ENCODE data around the gene DDX42.

Gene DDX42, protein sequence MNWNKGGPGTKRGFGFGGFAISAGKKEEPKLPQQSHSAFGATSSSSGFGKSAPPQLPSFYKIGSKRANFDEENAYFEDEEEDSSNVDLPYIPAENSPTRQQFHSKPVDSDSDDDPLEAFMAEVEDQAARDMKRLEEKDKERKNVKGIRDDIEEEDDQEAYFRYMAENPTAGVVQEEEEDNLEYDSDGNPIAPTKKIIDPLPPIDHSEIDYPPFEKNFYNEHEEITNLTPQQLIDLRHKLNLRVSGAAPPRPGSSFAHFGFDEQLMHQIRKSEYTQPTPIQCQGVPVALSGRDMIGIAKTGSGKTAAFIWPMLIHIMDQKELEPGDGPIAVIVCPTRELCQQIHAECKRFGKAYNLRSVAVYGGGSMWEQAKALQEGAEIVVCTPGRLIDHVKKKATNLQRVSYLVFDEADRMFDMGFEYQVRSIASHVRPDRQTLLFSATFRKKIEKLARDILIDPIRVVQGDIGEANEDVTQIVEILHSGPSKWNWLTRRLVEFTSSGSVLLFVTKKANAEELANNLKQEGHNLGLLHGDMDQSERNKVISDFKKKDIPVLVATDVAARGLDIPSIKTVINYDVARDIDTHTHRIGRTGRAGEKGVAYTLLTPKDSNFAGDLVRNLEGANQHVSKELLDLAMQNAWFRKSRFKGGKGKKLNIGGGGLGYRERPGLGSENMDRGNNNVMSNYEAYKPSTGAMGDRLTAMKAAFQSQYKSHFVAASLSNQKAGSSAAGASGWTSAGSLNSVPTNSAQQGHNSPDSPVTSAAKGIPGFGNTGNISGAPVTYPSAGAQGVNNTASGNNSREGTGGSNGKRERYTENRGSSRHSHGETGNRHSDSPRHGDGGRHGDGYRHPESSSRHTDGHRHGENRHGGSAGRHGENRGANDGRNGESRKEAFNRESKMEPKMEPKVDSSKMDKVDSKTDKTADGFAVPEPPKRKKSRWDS

DNA sequence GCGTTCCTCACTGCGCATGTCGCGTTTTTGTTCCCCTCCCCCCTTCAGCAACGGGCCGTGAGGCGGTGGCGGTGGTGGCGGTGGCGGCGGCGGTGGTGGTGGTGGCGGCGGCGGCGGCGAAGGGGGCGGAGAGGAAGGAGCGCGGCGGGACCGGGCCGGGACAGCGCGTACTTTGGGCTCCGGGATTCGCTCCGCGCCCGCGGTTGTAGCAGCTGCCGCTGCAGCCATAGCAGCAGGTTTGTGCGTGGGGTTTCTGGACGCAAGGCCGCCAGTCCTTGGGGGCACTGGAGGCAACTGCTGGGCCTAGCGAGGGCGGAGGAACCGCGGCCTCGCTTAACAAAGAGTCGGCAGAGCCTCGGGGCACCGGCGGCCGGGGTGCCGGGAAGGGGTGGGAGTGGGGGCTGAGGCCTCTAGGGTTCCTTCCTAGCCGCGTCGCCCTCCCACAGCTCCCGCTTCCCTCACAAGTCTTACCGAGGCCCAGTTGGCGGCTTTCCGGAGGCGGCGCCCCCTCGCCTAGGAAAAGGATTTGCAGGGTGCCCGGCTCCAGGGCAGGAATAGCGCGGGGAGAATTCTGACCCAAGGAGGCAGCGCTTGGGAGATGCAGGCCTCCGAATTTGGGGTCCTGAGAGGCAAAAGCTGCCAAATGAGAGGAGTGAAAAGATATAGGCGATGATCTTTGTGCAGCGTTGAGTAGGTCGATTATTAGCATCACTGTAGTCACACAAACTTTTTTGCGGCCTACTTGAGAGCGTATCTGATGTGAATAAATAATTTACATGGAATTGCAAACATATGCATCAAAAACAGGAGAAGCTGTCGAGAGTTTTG is at the start of gene DDX42:
Gene DDX42, plus strand, starts transcription at position 30 of the 828 bp plus-strand sequence. CDS start 12,880 bp downstream, outside the sequence.
- Mint-ChIP-seq H3K4me1 (peaks cover 55% of the 10 kb centered on the region), H3K27me3 (no peaks in the 10 kb centered on the region), H3K27ac (peak within 1 kb of the TSS; percentile 98), H3K4me3 (peak within 1 kb of the TSS; percentile 99), H3K9me3 (no peaks in the 10 kb centered on the region)
- no peak for DNase-seq
- peak; percentile 23 for ATAC-seq

DNA sequence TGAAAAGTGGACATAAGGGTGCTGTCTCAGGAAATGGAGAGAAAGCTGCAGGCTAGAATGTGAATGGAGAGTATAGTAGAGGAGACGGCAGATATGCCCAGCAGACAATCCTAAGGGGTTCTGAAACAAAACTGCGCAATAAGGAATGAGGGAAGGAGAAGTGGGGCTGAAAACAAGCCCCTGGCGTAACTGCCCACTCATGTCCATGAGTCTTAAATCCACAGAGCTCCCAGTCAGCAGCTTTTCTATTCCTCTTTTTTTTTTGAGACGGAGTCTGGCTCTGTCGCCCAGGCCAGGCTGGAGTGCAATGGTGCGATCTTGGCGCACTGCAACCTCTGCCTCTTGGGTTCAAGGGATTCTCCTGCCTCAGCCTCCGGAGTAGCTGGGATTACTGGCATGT is 38.3 kb upstream of the DDX42 start:
- peaks cover 18% of the 10 kb centered on the region for H3K4me1 Mint-ChIP-seq
- H3K27me3 Mint-ChIP-seq = no peaks in the 10 kb centered on the region
- no peaks in the 10 kb centered on the region for H3K9me3 Mint-ChIP-seq
- no peak overlapping the region for H3K4me3 Mint-ChIP-seq
- DNase-seq = no peak
- H3K27ac Mint-ChIP-seq = no peak overlapping the region
- ATAC-seq = no peak

DNA sequence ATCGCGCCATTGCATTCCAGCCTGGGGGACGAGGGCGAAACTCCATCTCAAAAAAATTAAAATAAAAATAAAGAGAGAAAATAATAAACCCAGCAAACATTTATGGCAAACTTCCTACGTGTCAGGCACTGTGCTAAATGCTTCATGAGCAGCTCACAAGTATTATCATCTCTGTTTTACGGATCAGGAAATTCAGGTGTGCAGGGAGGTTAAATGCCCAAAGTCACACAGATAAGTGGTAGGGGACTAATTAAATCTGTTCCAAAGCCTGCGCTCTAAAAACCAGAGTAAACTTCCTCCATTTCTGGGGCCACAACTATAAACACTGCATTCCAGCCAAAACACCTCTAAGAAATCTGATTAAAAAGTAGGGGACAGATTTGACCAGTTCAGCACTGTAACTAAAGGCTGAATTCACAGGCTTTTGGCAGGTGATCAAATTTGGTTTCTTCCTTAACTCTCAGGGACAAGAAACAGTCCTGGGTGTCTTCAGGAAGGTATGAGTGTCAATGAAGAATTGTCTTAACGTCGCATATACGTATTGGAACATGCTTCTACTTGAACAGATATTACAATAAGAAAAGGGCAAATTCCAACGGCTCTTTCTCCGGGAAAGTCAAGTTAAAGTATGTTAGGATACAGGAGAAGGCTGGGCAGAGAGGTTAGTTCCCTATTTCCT is 33.4 kb upstream of the DDX42 start:
- peaks cover 24% of the 10 kb centered on the region for H3K4me1 Mint-ChIP-seq
- peak overlapping the region; percentile 92 to 98 for H3K27ac Mint-ChIP-seq
- H3K4me3 Mint-ChIP-seq = peak overlapping the region; percentile 91 to 100
- no peaks in the 10 kb centered on the region for H3K27me3 Mint-ChIP-seq
- H3K9me3 Mint-ChIP-seq = no peaks in the 10 kb centered on the region
- no peak for ATAC-seq
- DNase-seq = no peak

DNA sequence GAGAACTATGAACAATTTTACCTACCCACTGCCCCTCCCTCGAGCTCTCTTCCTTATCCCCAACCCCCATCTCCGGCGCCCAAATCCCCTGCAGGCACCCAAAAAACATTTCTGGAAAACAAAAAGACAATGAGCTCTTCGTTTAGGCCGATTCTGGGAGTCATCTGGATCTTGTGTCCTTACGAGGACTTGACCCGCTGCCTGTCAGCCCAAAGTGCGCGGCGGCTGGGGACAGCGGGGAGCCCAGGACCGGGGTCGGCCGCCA is 32.9 kb upstream of the DDX42 start:
- H3K27me3 Mint-ChIP-seq = no peaks in the 10 kb centered on the region
- H3K4me3 Mint-ChIP-seq = peak overlapping the region; percentile 91 to 100
- ATAC-seq (peak; percentile 41), DNase-seq (no peak)
- no peaks in the 10 kb centered on the region for H3K9me3 Mint-ChIP-seq
- peak overlapping the region; percentile 92 to 98 for H3K27ac Mint-ChIP-seq
- peaks cover 24% of the 10 kb centered on the region for H3K4me1 Mint-ChIP-seq

DNA sequence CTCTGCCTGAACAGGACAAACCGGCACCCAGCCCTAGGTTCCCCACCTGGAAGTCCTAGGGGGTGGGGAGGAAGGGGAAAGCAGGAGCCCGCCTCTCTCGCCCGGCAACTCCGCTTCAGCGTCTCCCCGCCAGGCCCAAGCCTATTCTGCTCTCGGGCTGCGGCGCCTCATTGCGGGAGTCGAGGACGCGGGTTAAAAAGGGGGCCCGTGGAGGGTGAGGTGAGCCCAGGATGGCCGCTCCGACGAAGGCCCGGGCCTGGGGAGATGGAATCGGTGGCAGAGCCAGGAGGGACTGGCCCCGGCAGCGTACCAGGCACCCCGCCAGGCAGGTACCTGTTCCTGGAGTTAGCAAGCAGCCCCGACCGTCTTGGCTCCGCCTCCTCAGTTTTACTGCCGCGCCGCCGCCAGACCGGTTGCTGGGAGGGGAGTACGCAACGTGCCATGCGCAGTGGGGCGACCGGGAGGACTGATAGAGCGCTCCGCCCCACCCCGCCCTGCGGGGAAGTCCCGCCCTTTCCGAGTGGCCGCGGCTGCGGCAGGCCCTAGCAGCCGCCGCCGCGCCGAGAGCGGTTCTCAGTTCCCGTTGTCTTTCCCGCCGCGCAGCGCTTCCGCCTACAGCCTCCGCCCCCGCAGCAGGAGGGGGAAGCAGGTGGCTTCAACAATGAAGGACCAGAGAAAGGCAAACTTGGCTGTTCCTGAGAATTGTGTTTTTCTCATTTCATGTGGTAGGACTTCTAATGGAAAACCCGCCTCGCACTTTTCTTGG is 32.4 kb upstream of the DDX42 start, which contains the start of gene STRADA:
Gene STRADA, minus strand, starts transcription at position 392 of the 766 bp plus-strand sequence. CDS start 13,430 bp downstream, outside the sequence.
- ATAC-seq (peak; percentile 94), DNase-seq (peak; percentile 98 to 99)
- peak within 1 kb of the TSS; percentile 91 to 100 for H3K4me3 Mint-ChIP-seq
- H3K4me1 Mint-ChIP-seq = peaks cover 24% of the 10 kb centered on the region
- H3K27ac Mint-ChIP-seq = peak within 1 kb of the TSS; percentile 92 to 98
- no peaks in the 10 kb centered on the region for H3K9me3 Mint-ChIP-seq
- no peaks in the 10 kb centered on the region for H3K27me3 Mint-ChIP-seq

DNA sequence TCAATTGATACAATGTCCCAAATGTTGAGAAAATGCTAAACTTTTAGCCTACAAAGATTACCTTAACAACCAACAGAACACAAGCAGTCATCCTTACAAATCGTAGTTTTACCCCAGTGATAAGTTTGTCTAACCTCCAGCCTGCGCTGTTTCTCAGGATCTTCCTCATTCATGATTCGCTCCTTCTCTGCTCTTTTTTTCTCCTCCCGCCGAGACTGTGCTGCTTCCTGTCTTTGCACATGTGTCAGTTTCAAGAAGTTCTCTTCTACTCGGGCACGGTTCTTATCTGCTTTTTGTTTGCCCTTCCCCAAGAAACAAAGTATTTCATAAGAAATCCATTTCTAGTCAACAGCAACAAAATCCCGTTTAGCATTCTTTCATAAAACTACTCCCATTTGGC is 22.2 kb upstream of the DDX42 start:
- Mint-ChIP-seq H3K9me3 (no peaks in the 10 kb centered on the region), H3K27ac (peak overlapping the region; percentile 77 to 87), H3K4me1 (peaks cover 23% of the 10 kb centered on the region), H3K27me3 (no peaks in the 10 kb centered on the region), H3K4me3 (peak overlapping the region; percentile 67 to 76)
- DNase-seq (no peak), ATAC-seq (peak; percentile 65)

DNA sequence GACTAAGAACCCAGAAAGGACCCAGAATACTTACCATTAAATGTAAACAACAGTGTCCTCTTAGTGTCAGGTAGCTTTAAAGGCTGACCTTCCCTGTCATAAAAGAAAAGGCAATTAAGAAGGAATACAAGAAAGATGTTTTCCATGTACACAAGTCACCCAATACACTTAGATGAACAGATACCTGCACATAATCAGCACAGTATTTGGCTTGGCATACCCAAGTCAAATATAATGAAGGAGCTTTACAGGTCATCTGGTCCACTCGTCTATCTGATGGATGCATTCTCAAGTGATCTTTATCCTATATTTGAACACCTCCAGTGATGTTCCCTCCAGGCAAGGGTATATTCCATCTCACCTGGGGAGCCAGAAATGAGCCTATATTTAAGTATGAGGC is 21.3 kb upstream of the DDX42 start:
- Mint-ChIP-seq H3K4me1 (peaks cover 23% of the 10 kb centered on the region), H3K27ac (no peak overlapping the region), H3K4me3 (no peak overlapping the region), H3K27me3 (no peaks in the 10 kb centered on the region), H3K9me3 (no peaks in the 10 kb centered on the region)
- no peak for DNase-seq
- no peak for ATAC-seq

DNA sequence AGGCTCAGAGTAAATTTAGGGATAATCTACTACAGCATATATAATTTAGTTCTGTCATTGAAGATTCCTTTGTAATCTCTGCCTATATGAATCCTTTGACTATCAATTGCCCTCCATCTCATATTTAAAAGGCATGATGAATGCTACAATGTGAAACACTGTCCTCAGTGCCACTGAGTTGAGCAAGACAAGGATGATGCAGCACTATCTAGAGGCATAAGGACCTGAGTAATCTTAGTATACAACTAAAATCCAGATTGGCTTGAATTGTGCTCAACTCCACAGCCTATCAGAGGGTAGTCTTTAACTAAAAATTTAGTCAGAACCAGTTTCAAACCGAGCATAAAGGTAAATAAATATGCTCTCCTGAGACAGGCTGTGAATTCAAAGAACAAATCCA is 20.8 kb upstream of the DDX42 start:
- Mint-ChIP-seq H3K4me3 (no peak overlapping the region), H3K27me3 (no peaks in the 10 kb centered on the region), H3K27ac (peak overlapping the region; percentile 41 to 42), H3K9me3 (no peaks in the 10 kb centered on the region), H3K4me1 (peaks cover 23% of the 10 kb centered on the region)
- DNase-seq (no peak), ATAC-seq (no peak)

DNA sequence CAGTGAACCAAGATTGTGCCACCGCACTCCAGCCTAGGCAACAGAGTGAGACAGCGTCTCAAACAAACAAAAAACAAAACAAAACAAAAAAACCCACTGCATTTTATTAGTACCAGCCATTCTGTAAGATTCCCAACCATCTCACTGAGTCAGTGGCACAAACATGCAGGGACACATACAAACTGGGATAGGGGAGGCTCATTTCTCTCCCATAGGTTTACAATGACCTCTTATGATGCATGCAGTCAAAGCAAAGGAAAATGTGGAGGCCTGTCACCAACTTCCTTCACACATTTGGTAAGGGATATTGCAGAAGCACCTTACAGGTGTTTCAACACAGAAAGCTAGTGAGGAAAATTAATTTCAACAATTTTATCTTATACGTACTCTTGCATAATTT is 19.9 kb upstream of the DDX42 start:
- H3K27me3 Mint-ChIP-seq = no peaks in the 10 kb centered on the region
- H3K27ac Mint-ChIP-seq = no peak overlapping the region
- no peaks in the 10 kb centered on the region for H3K9me3 Mint-ChIP-seq
- peaks cover 23% of the 10 kb centered on the region for H3K4me1 Mint-ChIP-seq
- no peak for DNase-seq
- no peak overlapping the region for H3K4me3 Mint-ChIP-seq
- no peak for ATAC-seq

DNA sequence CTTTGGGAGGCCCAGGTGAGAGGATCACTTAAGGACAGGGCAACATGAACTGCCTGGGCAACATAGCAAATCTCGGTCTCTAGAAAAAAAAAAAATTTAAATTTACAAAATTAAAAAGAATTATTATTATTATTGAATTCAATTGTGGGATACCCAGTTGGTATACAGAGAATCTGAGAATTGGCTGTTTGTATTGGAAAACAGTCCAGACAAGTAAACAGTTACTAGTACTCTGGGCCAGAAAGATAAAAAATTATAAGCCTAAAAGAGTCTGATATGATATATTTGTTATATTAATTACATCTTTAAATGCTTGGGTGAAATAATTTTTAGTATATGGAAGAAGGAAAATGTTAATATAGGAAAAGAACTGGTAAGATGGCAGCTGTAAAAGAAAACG is 15.5 kb upstream of the DDX42 start:
- no peaks in the 10 kb centered on the region for H3K9me3 Mint-ChIP-seq
- DNase-seq (no peak), ATAC-seq (no peak)
- H3K27ac Mint-ChIP-seq = peak overlapping the region in 1 of 2 donors; percentile 77
- H3K27me3 Mint-ChIP-seq = no peaks in the 10 kb centered on the region
- peaks cover 13% of the 10 kb centered on the region for H3K4me1 Mint-ChIP-seq
- no peak overlapping the region for H3K4me3 Mint-ChIP-seq

DNA sequence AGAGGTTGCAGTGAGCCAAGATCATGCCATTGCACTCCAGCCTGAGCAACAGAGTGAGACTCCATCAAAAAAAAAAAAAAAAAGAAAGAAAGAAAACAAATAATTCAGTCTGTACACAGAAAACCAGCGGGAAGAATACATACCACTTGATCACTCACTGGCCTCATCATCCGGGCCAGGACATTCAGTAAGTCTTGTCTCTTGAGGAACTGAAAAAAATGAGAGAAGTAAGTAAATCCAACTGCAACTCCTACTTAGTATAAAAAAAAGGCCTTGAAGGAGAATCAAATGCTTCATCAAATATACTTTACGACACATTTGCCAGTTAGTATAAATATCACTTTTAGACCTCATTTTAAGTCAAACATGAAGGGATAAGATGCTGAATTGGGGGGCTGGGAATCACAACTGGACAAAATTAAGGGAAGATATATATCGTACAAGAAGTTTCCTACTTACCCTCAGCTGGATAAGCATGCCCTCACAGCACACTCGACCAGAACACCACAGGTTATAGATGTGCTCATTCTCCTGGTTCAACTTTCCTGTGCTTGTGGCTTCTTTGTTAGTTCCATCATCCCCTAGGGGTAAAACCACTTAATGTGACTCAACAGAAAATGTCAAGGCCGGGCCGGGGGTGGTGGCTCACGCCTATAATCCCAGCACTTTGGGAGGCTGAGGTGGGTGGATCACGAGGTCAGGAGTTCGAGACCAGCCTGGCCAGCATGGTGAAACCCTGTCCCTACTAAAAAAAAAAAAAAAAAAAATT is 13.0 kb upstream of the DDX42 start:
- DNase-seq (no peak), ATAC-seq (peak; percentile 33)
- Mint-ChIP-seq H3K4me1 (peaks cover 17% of the 10 kb centered on the region), H3K9me3 (no peaks in the 10 kb centered on the region), H3K4me3 (no peak overlapping the region), H3K27ac (no peak overlapping the region), H3K27me3 (no peaks in the 10 kb centered on the region)

DNA sequence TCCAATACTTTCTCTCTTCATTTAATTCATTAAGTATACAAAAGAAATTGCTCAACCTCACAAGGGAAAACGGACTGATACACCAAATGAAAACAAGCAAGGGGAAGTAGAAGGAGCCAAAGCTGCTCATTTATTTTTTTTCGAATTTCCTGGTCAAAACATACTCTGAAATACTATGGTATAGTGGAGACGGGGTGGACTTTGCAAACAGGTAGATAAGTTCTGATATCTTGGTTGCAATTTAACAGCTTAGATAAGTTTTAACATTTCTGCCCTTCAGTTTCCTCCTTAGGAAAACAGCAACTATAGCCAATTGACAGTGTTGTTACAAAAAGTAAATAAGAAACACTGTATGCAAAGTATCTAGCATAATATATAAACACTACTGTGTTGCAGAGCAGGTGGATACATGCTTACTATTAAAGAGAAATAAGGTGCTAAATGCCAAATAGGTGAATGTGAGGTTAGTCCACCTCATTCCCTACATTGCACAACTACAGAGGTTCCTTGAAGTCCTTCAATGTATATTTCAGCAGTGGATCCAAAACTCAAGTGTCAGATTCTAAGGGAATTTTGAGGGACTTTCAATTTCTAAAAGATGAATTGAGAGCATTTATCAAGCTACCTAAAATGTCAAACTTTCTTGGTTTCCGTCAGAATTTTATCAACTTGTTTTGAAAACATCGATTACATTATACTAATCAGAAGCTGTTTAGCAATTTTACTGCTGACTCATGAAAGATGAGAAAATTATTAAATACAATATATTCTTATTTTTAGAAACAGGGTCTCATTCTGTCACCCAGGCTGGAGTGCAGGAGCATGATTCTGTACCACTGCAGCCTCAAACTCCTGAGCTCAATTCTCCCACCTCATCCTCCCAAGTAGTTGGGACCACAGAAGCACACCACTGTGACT is 11.6 kb upstream of the DDX42 start:
- Mint-ChIP-seq H3K27ac (no peak overlapping the region), H3K4me3 (no peak overlapping the region), H3K4me1 (peaks cover 25% of the 10 kb centered on the region), H3K9me3 (no peaks in the 10 kb centered on the region), H3K27me3 (no peaks in the 10 kb centered on the region)
- ATAC-seq = no peak
- no peak for DNase-seq

DNA sequence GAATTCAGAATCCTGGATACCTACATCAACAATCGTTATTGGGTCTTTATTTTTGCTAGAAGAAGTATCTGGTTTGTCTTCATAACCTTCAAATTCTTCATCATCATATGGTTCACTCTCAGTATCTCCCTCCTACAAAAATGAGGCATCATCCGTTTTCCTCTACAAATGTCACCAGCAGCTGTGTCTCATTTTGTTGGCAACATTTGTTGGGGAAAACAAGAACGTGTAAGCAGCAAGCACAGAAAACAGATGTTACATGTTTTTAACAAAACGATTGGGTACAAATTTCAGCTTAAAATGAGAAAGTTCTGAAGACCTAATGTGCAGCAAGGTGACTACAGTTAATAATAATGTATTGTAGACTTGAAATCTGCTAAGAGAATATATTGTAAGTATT is 9.3 kb upstream of the DDX42 start:
- Mint-ChIP-seq H3K4me1 (peaks cover 38% of the 10 kb centered on the region), H3K4me3 (no peak overlapping the region), H3K27me3 (no peaks in the 10 kb centered on the region), H3K27ac (no peak overlapping the region), H3K9me3 (no peaks in the 10 kb centered on the region)
- no peak for ATAC-seq
- no peak for DNase-seq

All from stimulated activated naive CD8-positive, alpha-beta T cell treated with anti-CD3 and anti-CD28 coated beads, Interleukin-15, amount 100 ng/mL, for 72 hours (primary cell).